WTC11 (cell line): ENCODE results near the gene ROBO2. TPM values are rescaled to one million over a fixed set of nuclear protein-coding genes. Genes with fewer than 3 reads are reported as not detected.
A peak's percentile ranks its signal among the peaks of the same experiment; 100 is the strongest.

ENCODE experiments used
- ATAC-seq: fragments of 200-7000 bp; cut with Tn5 transposase; 2 replicates; pipeline ENCODE4 v1.10.0; 2021; ENCODE audit warnings: mild to moderate bottlenecking, moderate library complexity
- CTCF ChIA-PET: fragments of 300-600 bp; sonication (Branson Sonifier 250); formaldehyde crosslinking; loops from one replicate; lab custom pipeline; 2021; ENCODE audit warnings: antibody characterized with exemption; lab: Charles Lee
- POLR2A ChIA-PET: fragments of 350-600 bp; sonication (Branson Sonifier 250); formaldehyde crosslinking; loops from one replicate; lab custom pipeline; 2021; ENCODE audit warnings: antibody characterized with exemption; lab: Charles Lee
- DNase-seq: peaks from one replicate; pipeline ENCODE4 v3.0.0; 2021; ENCODE audit warnings: low spot score
- H3K27ac Mint-ChIP-seq: 2 replicates; pipeline ENCODE4 v1.8.0; 2021; ENCODE audit warnings: mixed read lengths
- H3K27me3 Mint-ChIP-seq: 2 replicates; pipeline ENCODE4 v1.8.0; 2021; ENCODE audit warnings: low read depth, mild to moderate bottlenecking, moderate library complexity, mixed read lengths
- H3K36me3 Mint-ChIP-seq: 2 replicates; pipeline ENCODE4 v1.8.0; 2021; ENCODE audit warnings: mixed read lengths
- H3K4me1 Mint-ChIP-seq: 2 replicates; pipeline ENCODE4 v1.8.0; 2022; ENCODE audit warnings: mixed read lengths
- H3K4me3 Mint-ChIP-seq: 2 replicates; pipeline ENCODE4 v1.8.0; 2021; ENCODE audit warnings: mild to moderate bottlenecking, moderate library complexity, mixed read lengths
- H3K9me3 Mint-ChIP-seq: 2 replicates; pipeline ENCODE4 v1.8.0; 2021; ENCODE audit warnings: mixed read lengths
- ARID4B ChIP-seq: sonication (generic); formaldehyde crosslinking; IDR thresholded peaks from 2 replicates; pipeline ENCODE4 v1.8.0; 2023; ENCODE audit warnings: missing genetic modification reagents, mild to moderate bottlenecking, borderline replicate concordance
- CREM ChIP-seq: sonication (generic); formaldehyde crosslinking; IDR thresholded peaks from 2 replicates; pipeline ENCODE4 v1.8.1; 2022; ENCODE audit warnings: mild to moderate bottlenecking, missing genetic modification reagents, moderate library complexity
- ESRRA ChIP-seq: sonication (generic); formaldehyde crosslinking; IDR thresholded peaks from 2 replicates; pipeline ENCODE4 v1.8.1; 2022; ENCODE audit warnings: mild to moderate bottlenecking, missing genetic modification reagents, borderline replicate concordance
- FOXJ3 ChIP-seq: sonication (generic); formaldehyde crosslinking; IDR thresholded peaks from 2 replicates; pipeline ENCODE4 v1.9.0; 2021; ENCODE audit warnings: missing genetic modification reagents, mild to moderate bottlenecking, borderline replicate concordance
- FOXK1 ChIP-seq: sonication (generic); formaldehyde crosslinking; IDR thresholded peaks from 2 replicates; pipeline ENCODE4 v1.8.0; 2022; ENCODE audit warnings: mild to moderate bottlenecking, moderate library complexity, missing genetic modification reagents
- GTF2I ChIP-seq: fragments of 250-450 bp; sonication (Bioruptor Pico); conservative IDR thresholded peaks from 2 replicates; pipeline ENCODE4 v1.4.0; 2021; ENCODE audit warnings: mild to moderate bottlenecking
- HMGA2 ChIP-seq: fragments of 250-450 bp; sonication (Bioruptor Pico); IDR thresholded peaks from 2 replicates; pipeline ENCODE4 v1.4.0; 2021; ENCODE audit warnings: mild to moderate bottlenecking, moderate library complexity
- HMGXB4 ChIP-seq: sonication (generic); formaldehyde crosslinking; IDR thresholded peaks from 2 replicates; pipeline ENCODE4 v1.8.1; 2023; ENCODE audit warnings: mild to moderate bottlenecking, moderate library complexity, missing genetic modification reagents
- IRF2 ChIP-seq: sonication (generic); formaldehyde crosslinking; IDR thresholded peaks from 2 replicates; pipeline ENCODE4 v1.8.0; 2022; ENCODE audit warnings: low read depth, missing genetic modification reagents, borderline replicate concordance
- NFATC4 ChIP-seq: fragments of 250-450 bp; sonication (Bioruptor Pico); IDR thresholded peaks from 2 replicates; pipeline ENCODE4 v1.9.0; 2021; ENCODE audit warnings: mild to moderate bottlenecking
- NR3C1 ChIP-seq: sonication (generic); formaldehyde crosslinking; conservative IDR thresholded peaks from 2 replicates; pipeline ENCODE4 v1.8.1; 2023; ENCODE audit warnings: low read depth, mild to moderate bottlenecking, missing genetic modification reagents
- PRDM15 ChIP-seq: sonication (generic); formaldehyde crosslinking; IDR thresholded peaks from 2 replicates; pipeline ENCODE4 v1.8.0; 2022; ENCODE audit warnings: missing genetic modification reagents
- RELA ChIP-seq: sonication (generic); formaldehyde crosslinking; IDR thresholded peaks from 2 replicates; pipeline ENCODE4 v1.8.1; 2022; ENCODE audit warnings: missing genetic modification reagents, mild to moderate bottlenecking, borderline replicate concordance
- TEAD1 ChIP-seq: sonication (generic); formaldehyde crosslinking; IDR thresholded peaks from 2 replicates; pipeline ENCODE4 v1.8.0; 2022; ENCODE audit warnings: mild to moderate bottlenecking, missing genetic modification reagents
- TEAD4 ChIP-seq: sonication (generic); formaldehyde crosslinking; IDR thresholded peaks from 2 replicates; pipeline ENCODE4 v1.8.0; 2022; ENCODE audit warnings: mild to moderate bottlenecking, missing genetic modification reagents
- USF2 ChIP-seq: sonication (generic); formaldehyde crosslinking; IDR thresholded peaks from 2 replicates; pipeline ENCODE4 v1.8.1; 2023; ENCODE audit warnings: mild to moderate bottlenecking, missing genetic modification reagents, moderate library complexity
- ZNF317 ChIP-seq: sonication (generic); formaldehyde crosslinking; IDR thresholded peaks from 2 replicates; pipeline ENCODE4 v1.8.1; 2023; ENCODE audit warnings: low read depth, mild to moderate bottlenecking, moderate library complexity, missing genetic modification reagents, borderline replicate concordance
- ZNF396 ChIP-seq: fragments of 250-450 bp; sonication (Bioruptor Pico); IDR thresholded peaks from 2 replicates; pipeline ENCODE4 v1.8.0; 2021; ENCODE audit warnings: mild to moderate bottlenecking, moderate library complexity, borderline replicate concordance
- total RNA-seq: library from RNA; stranded (reverse); gene quantifications from 3 replicates; pipeline ENCODE4 v1.2.3, GENCODE V29; 2021
- TF ChIP-seq, protein P1 (sequence below): sonication (generic); formaldehyde crosslinking; IDR thresholded peaks from 2 replicates; pipeline ENCODE4 v1.8.1; 2022; ENCODE audit warnings: low read depth, mild to moderate bottlenecking, moderate library complexity, missing genetic modification reagents, borderline replicate concordance
- TF ChIP-seq, protein P2 (sequence below): fragments of 250-450 bp; sonication (Bioruptor Pico); conservative IDR thresholded peaks from 2 replicates; pipeline ENCODE4 v1.9.0; 2021; ENCODE audit warnings: mild to moderate bottlenecking
- TF ChIP-seq, protein P3 (sequence below): sonication (generic); formaldehyde crosslinking; conservative IDR thresholded peaks from 2 replicates; pipeline ENCODE4 v1.8.1; 2022; ENCODE audit warnings: mild to moderate bottlenecking, missing genetic modification reagents

ROBO2 gene
- total RNA-seq, 1 experiment from 2014 or later = 11.7 TPM

DNA sequence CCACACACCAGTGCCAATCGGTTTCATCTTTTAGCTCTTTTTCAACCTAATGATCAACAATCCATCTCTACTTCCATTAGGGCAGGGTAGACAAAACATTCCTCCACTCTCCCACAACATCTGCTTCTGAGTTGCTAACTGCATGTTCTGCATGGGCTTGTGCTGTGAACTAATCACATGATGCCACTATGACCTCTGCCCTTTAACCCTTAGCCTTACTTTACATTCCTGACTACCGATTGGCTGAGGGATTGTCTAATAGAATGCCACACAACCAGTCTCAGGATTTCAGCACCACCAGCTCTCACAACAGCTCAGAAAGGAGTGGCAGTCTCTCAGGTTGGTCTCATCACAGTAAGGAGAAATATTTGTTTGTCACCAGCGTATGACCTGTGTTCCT, 562.8 kb downstream of the ROBO2 start:
- POLR2A ChIA-PET = no interaction called here
- TF ChIP-seq USF2 (CRISPR knock-in tag) (peak; percentile 29; the same call in 1 of the 2 replicates), GTF2I (CRISPR knock-in tag) (no peak), CREM (CRISPR knock-in tag) (no peak), HMGA2 (CRISPR knock-in tag) (no peak), RELA (CRISPR knock-in tag) (no peak), ESRRA (CRISPR knock-in tag) (no peak)
- Mint-ChIP-seq H3K27me3 (no peaks in the 10 kb centered on the region), H3K36me3 (0 out of 2 replicates have a peak, but pooled peaks cover 2% of the 10 kb centered on the region), H3K4me1 (peaks cover 12% of the 10 kb centered on the region), H3K4me3 (no peak overlapping the region), H3K27ac (no peak overlapping the region), H3K9me3 (0 out of 2 replicates have a peak, but pooled peaks cover 3% of the 10 kb centered on the region)
- CTCF ChIA-PET = no interaction called here
- DNase-seq = no peak
- ATAC-seq = no peak

GRCh38 chr3:77605308-77605707, 565.4 kb downstream of the ROBO2 start:
- H3K4me3 Mint-ChIP-seq = no peak overlapping the region
- H3K27ac Mint-ChIP-seq = 0 out of 2 replicates have a peak overlapping the region, but pooled peaks have one; percentile 58
- POLR2A ChIA-PET = no interaction called here
- H3K9me3 Mint-ChIP-seq = 0 out of 2 replicates have a peak, but pooled peaks cover 3% of the 10 kb centered on the region
- DNase-seq = no peak
- CTCF ChIA-PET = no interaction called here
- H3K4me1 Mint-ChIP-seq = peaks cover 9% of the 10 kb centered on the region
- H3K27me3 Mint-ChIP-seq = no peaks in the 10 kb centered on the region
- 0 out of 2 replicates have a peak, but pooled peaks cover 2% of the 10 kb centered on the region for H3K36me3 Mint-ChIP-seq
- ATAC-seq = no peak
- TF ChIP-seq ZNF317 (no peak), IRF2 (no peak), ARID4B (CRISPR knock-in tag) (no peak), NFATC4 (CRISPR knock-in tag) (no peak), TEAD4 (CRISPR knock-in tag) (no peak), HMGXB4 (CRISPR knock-in tag) (no peak), ZNF396 (no peak), PRDM15 (CRISPR knock-in tag) (no peak), FOXK1 (CRISPR knock-in tag) (no peak), FOXJ3 (CRISPR knock-in tag) (no peak), NR3C1 (no peak), TEAD1 (CRISPR knock-in tag) (no peak)
- TF ChIP-seq, protein P1, sequence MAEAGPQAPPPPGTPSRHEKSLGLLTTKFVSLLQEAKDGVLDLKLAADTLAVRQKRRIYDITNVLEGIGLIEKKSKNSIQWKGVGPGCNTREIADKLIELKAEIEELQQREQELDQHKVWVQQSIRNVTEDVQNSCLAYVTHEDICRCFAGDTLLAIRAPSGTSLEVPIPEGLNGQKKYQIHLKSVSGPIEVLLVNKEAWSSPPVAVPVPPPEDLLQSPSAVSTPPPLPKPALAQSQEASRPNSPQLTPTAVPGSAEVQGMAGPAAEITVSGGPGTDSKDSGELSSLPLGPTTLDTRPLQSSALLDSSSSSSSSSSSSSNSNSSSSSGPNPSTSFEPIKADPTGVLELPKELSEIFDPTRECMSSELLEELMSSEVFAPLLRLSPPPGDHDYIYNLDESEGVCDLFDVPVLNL = no peak
- TF ChIP-seq, protein P2, sequence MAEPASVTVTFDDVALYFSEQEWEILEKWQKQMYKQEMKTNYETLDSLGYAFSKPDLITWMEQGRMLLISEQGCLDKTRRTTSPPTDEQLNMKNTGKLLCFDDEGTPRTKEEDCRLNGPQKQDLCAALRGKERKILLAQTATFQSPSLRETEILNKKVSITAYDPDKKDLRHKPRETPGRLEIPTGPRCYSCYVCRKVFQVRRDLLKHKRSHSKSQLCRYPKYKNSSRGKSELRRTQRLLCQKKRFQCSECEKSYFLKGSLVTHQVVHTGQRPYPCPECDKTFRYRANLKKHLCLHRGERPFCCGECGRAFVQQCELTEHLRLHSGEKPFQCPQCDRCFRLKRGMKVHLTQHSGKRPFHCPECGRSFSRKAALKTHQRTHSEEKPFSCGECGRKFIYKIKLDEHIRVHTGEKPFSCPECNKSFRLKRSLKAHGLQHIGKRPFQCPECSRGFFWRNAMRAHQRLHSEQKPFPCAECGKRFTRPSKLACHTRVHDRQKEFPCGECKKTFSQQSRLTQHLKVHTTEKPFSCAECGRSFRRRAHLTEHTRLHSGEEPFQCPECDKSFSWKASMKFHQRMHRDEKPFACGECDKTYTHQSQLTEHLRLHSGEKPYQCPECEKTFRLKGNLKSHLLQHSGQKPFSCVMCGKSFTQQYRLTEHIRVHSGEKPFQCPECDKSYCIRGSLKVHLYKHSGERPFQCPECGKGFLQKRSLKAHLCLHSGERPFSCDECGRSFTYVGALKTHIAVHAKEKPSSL (CRISPR knock-in tag) = no peak
- TF ChIP-seq, protein P3, sequence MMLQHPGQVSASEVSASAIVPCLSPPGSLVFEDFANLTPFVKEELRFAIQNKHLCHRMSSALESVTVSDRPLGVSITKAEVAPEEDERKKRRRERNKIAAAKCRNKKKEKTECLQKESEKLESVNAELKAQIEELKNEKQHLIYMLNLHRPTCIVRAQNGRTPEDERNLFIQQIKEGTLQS = no peak
